M059J (cell line): ENCODE results near the gene CFAP299. TPM values are rescaled to one million over a fixed set of nuclear protein-coding genes. Genes with fewer than 3 reads are reported as not detected.

ENCODE experiments used
- DNase-seq: peaks from one replicate; pipeline ENCODE4 v3.0.0-alpha.2; 2012; ENCODE audit warnings: low read depth
- total RNA-seq: library from RNA; depleted of rRNA; stranded (reverse); fragments of >200 nt; shearing (Covaris generic); gene quantifications from 2 replicates; pipeline ENCODE4 v1.2.3, GENCODE V29; 2014

Gene CFAP299
- total RNA-seq, 1 experiment from 2014 or later, result not detected

GRCh38 chr4:80447493-80447892 lies 112.0 kb downstream of the CFAP299 start:
- no peak for DNase-seq

GRCh38 chr4:80448056-80448455 lies 112.5 kb downstream of the CFAP299 start:
- DNase-seq, result no peak

GRCh38 chr4:80452055-80452454 lies 116.5 kb downstream of the CFAP299 start:
- DNase-seq, result no peak

- no peak for DNase-seq
Measured at GRCh38 chr4:80452768-80453167, 117.2 kb downstream of the CFAP299 start.

- DNase-seq, result peak; percentile 45
Measured at GRCh38 chr4:80454040-80454439, 118.5 kb downstream of the CFAP299 start.

- no peak for DNase-seq
Measured at GRCh38 chr4:80454556-80454955, 119.0 kb downstream of the CFAP299 start.

- DNase-seq, result no peak
Measured at GRCh38 chr4:80459918-80460473, 124.5 kb downstream of the CFAP299 start.

- DNase-seq, result no peak
Measured at GRCh38 chr4:80461412-80461811, 125.9 kb downstream of the CFAP299 start.

- peak; percentile 26 for DNase-seq
Measured at GRCh38 chr4:80462621-80463091, 127.1 kb downstream of the CFAP299 start.

- DNase-seq, result no peak
Measured at GRCh38 chr4:80463509-80463908, 128.0 kb downstream of the CFAP299 start.

- peak; percentile 8 for DNase-seq
Measured at GRCh38 chr4:80465238-80465637, 129.7 kb downstream of the CFAP299 start.

GRCh38 chr4:80465736-80466135 lies 130.2 kb downstream of the CFAP299 start:
- DNase-seq, result no peak

GRCh38 chr4:80466618-80467017 lies 131.1 kb downstream of the CFAP299 start:
- DNase-seq, result no peak

- DNase-seq, result peak; percentile 46
Measured at GRCh38 chr4:80471756-80472155, 136.2 kb downstream of the CFAP299 start.

GRCh38 chr4:80475236-80475635 lies 139.7 kb downstream of the CFAP299 start:
- DNase-seq, result no peak

- no peak for DNase-seq
Measured at GRCh38 chr4:80475798-80476197, 140.3 kb downstream of the CFAP299 start.

GRCh38 chr4:80484712-80485111 lies 149.2 kb downstream of the CFAP299 start:
- no peak for DNase-seq

- DNase-seq, result no peak
Measured at GRCh38 chr4:80486603-80487002, 151.1 kb downstream of the CFAP299 start.

GRCh38 chr4:80489798-80490197 lies 154.3 kb downstream of the CFAP299 start:
- DNase-seq, result no peak

- DNase-seq, result peak; percentile 34
Measured at GRCh38 chr4:80492761-80493160, 157.2 kb downstream of the CFAP299 start.

GRCh38 chr4:80495865-80496264 lies 160.3 kb downstream of the CFAP299 start:
- no peak for DNase-seq

- no peak for DNase-seq
Measured at GRCh38 chr4:80498725-80499124, 163.2 kb downstream of the CFAP299 start.

- DNase-seq, result no peak
Measured at GRCh38 chr4:80500613-80501012, 165.1 kb downstream of the CFAP299 start.

- no peak for DNase-seq
Measured at GRCh38 chr4:80507077-80507476, 171.5 kb downstream of the CFAP299 start.
